HTR-8/SVneo (cell line): ENCODE measurements around the gene NFKBIB.
"Not testable (repeated sequence)": the region's sequence is repeated elsewhere in the genome, so short reads cannot be mapped to it uniquely, and the experiment has no call there.

Source experiments
- DNase-seq: peaks from one replicate; pipeline ENCODE4 v3.0.0; 2011; ENCODE audit warnings: low spot score, mixed read lengths; ENCODE audit not compliant: insufficient read length
- FAIRE-seq: peaks from 2 replicates; lab custom pipeline; 2011; peaks lifted over from hg19 to GRCh38; lab: Jason Lieb, UNC

NFKBIB gene

GRCh38 chr19:38873400-38873799, 26.4 kb upstream of the NFKBIB start:
- DNase-seq, FAIRE-seq: not testable (repeated sequence)

GRCh38 chr19:38875656-38876395, 23.9 kb upstream of the NFKBIB start:
- no peak for DNase-seq
- FAIRE-seq, result no peak

GRCh38 chr19:38877781-38878574, 21.8 kb upstream of the NFKBIB start, which contains the start of gene RINL:
RINL (minus strand) TSS chr19:38878275; CDS start chr19:38876742, 1,533 bp downstream.
- FAIRE-seq, result no peak

GRCh38 chr19:38878575-38879399, 21.0 kb upstream of the NFKBIB start:
- DNase-seq, result no peak
- no peak for FAIRE-seq

More at GRCh38 chr19:38877781-38878574, 21.8 kb upstream of the NFKBIB start, which contains the start of gene RINL:
- no peak for DNase-seq

GRCh38 chr19:38879400-38879751, 20.4 kb upstream of the NFKBIB start:
- FAIRE-seq, result no peak
- DNase-seq, result no peak

- no peak for FAIRE-seq
- DNase-seq, result no peak
Measured at GRCh38 chr19:38880076-38880881, 19.5 kb upstream of the NFKBIB start.

GRCh38 chr19:38880882-38881609, 18.7 kb upstream of the NFKBIB start:
- no peak for DNase-seq
- no peak for FAIRE-seq

GRCh38 chr19:38883286-38883685, 16.5 kb upstream of the NFKBIB start:
- FAIRE-seq (no peak), DNase-seq (no peak)

GRCh38 chr19:38884691-38885090, 15.1 kb upstream of the NFKBIB start:
- DNase-seq, FAIRE-seq: not testable (repeated sequence)

- no peak for FAIRE-seq
- no peak for DNase-seq
Measured at GRCh38 chr19:38888876-38889275, 10.9 kb upstream of the NFKBIB start.

- no peak for DNase-seq
- no peak for FAIRE-seq
Measured at GRCh38 chr19:38889803-38890202, 10.0 kb upstream of the NFKBIB start.

- FAIRE-seq (no peak), DNase-seq (no peak)
Measured at GRCh38 chr19:38890686-38891085, 9.1 kb upstream of the NFKBIB start.

GRCh38 chr19:38891771-38892170, 8.0 kb upstream of the NFKBIB start:
- no peak for DNase-seq
- no peak for FAIRE-seq

- FAIRE-seq (no peak), DNase-seq (no peak)
Measured at GRCh38 chr19:38892841-38893240, 6.9 kb upstream of the NFKBIB start.

GRCh38 chr19:38893341-38893771, 6.4 kb upstream of the NFKBIB start:
- no peak for DNase-seq
- FAIRE-seq, result no peak

GRCh38 chr19:38894968-38895367, 4.8 kb upstream of the NFKBIB start:
- FAIRE-seq, result no peak
- no peak for DNase-seq

- FAIRE-seq, result no peak
Measured at GRCh38 chr19:38898788-38899446, 852 bp upstream of the NFKBIB start.

GRCh38 chr19:38900202-38900629, 447 bp downstream of the NFKBIB start:
- no peak for FAIRE-seq
- peak; percentile 17 for DNase-seq

More at GRCh38 chr19:38898788-38899446, 852 bp upstream of the NFKBIB start:
- DNase-seq, result peak; percentile 13
